GM21528 (cell line): Measurements from ENCODE around the gene VPS29.

Experiments used
- ATAC-seq: cut with Tn5 transposase; IDR thresholded peaks from one replicate; pipeline ENCODE4 v1.9.1; 2021; ENCODE audit warnings: mild to moderate bottlenecking, moderate library complexity; ENCODE audit not compliant: unreplicated experiment, low FRiP score

The VPS29 gene

GRCh38 chr12:110453569-110454296 is 48.2 kb downstream of the VPS29 start:
- no peak for ATAC-seq

- ATAC-seq: no peak
These were observed 50.6 kb downstream of the VPS29 start for GRCh38 chr12:110451263-110451662.

GRCh38 chr12:110449799-110450497 is 52.0 kb downstream of the VPS29 start, which contains the start of gene ARPC3:
Gene ARPC3, minus strand, starts transcription at chr12:110450337. Its CDS starts 77 bp downstream, at chr12:110450260.
- peak; percentile 89 for ATAC-seq

GRCh38 chr12:110444455-110444854 is 57.5 kb downstream of the VPS29 start:
- no peak for ATAC-seq
